Left colon (tissue), 2 donors: ENCODE data around the gene ZNF507. TPM values are rescaled to one million over a fixed set of nuclear protein-coding genes. Genes with fewer than 3 reads are reported as not detected.
A peak's percentile ranks its signal among the peaks of the same experiment; 100 is the strongest.
"Not testable (repeated sequence)": the region's sequence is repeated elsewhere in the genome, so short reads cannot be mapped to it uniquely, and the experiment has no call there.

ENCODE experiments used
- ATAC-seq: fragments of 200-7000 bp; cut with Tn5 transposase; one replicate; pipeline ENCODE4 v1.9.1; 2020; ENCODE audit warnings: mild to moderate bottlenecking, moderate library complexity
- DNase-seq, 2 donors: peaks; one replicate each; pipeline ENCODE4 v3.0.0-alpha.2; 2020
- intact Hi-C, 2 donors: fragments of 100-400 bp; cut with DNase I in 1 of 2; cut with micrococcal nuclease in 1 of 2; formaldehyde crosslinking; loops; one replicate each; pipeline versions ENCODE4 v1.11.2 to v1.14.0; 2022; cut with DNase I, micrococcal nuclease
- total RNA-seq, 2 donors: library from RNA; stranded (reverse); fragmentation: NEBNext Ultra II Directional; extraction: Animal tissue kit (Norgen Biotek cat#: 25700); gene quantifications; one replicate each; pipeline ENCODE4 v1.2.1, GENCODE V29; 2021
- donor health status: DM: no; HTN: no; CAD: no.
- donor health status: DM: yes; HTN: yes; CAD: no.

ZNF507 gene
- total RNA-seq, 2 donors from 2014 or later = 18.4 to 20.0 TPM

DNA sequence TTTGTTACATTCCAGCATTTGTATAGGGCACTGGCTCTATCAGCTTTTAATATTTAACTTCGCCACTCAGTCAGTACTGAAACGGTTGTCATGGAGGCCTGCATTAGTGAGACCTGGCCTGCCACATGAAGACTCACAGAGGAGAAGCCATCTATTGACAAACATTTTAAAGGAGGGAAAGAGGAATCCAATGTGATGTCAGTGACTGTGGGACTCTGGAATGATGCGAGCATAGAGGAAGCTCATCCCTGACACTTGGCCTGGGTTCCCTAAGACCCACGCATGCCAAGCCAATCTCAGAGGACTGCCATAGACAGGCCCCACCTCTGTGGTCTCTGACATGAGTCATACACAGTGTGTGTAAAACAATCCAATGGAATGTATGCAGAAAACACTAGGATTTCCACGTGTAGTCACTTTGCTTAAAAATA, 52.3 kb downstream of the ZNF507 start:
- intact Hi-C loops = no loop called here
- ATAC-seq (no peak), DNase-seq (no peak)

DNA sequence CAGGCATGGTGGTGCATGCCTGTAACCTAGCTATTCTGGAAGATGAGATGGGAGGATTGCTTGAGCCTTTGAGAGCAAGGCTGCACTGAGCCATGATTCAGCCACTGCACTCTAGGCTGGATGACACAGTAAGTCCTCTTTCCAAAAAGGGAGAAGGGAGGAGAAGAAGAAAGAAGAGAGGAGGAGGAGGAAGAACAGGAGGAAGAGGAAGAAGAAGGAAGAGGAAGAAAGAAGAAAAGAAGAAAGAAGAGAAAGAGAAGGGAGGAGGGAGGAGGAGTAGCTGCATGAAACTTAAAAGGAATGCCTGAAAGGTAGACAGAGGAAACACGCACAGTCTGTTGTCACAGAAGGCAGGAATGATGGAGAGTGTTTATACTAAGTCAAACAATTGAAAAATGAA, 56.6 kb downstream of the ZNF507 start:
- intact Hi-C loops = loop anchor here in 1 of 2 donors (10.0 kb wide), 1 partner anchor 57 kb away; the partner anchor contains the start of gene ZNF507
- no peak for DNase-seq
- ATAC-seq = no peak

- intact Hi-C loops = loop anchor here in 1 of 2 donors (10.0 kb wide), 1 partner anchor 59 kb away; the partner anchor contains the start of gene ZNF507
- ATAC-seq (no peak), DNase-seq (no peak)
Observed at GRCh38 chr19:32403291-32403995, 58.0 kb downstream of the ZNF507 start.

DNA sequence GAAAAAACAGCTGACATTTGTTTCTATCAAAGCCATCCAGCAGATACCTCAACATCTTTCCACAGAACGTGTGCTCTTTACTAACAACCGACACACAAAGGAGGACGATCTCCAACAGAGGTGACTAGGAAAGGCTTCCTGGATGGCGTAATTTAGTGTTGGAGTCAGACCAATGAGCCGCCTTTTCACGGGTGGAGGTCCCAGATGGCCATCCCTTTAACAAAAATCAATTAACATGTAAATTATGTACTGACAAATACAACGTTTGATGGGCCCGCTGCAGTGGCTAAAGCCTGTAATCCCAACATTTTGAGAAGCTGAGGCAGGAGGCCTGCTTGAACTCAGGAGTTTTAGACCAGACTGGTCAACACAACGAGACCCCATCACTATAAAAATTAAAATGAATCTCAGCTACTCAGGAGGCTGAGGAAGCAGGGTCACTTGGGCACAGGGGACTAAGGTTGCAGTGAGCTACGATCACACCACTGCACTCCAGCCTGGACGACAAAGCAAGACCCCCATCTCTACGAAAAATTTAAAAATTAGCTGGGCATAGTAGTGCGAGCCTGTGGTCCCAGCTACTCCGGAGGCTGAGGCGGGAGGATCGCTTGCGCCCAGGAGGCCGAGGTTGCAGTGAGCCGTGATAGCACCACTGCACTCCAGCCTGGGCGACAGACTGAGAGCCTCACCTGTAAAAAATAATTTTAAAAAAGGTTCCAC, 59.0 kb downstream of the ZNF507 start:
- ATAC-seq (no peak), DNase-seq (peak; percentile 29)
- intact Hi-C loops = loop anchor here in 1 of 2 donors (10.0 kb wide), 1 partner anchor 60 kb away; the partner anchor contains the start of gene ZNF507

DNA sequence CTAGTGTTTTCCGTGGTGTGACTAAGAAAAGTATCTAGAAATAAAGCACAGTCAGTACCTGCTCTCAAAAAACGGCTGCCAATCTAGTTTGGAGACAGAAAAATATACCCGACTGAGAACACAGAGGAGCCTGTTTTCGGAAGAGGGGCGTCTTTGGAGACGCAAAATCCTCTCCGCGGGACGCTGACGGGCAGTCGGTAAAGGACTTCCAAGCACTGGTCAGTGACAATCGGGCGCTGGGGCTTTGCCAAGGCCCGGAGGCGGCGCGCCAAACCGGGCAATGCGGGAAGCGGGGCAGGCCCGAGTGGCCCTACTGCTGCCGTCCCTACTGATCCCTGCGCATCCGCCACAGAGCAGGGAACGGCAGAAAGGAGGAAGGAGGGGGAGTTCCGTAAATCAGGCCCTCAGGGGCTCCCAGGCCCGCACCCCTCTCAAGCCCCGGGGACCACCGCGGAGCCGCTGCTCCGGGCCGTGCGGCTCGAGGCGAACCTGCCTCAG, 59.6 kb downstream of the ZNF507 start:
- DNase-seq (peak; percentile 38 to 71), ATAC-seq (peak; percentile 57)
- intact Hi-C loops = loop anchor here in 1 of 2 donors (10.0 kb wide), 1 partner anchor 60 kb away; the partner anchor contains the start of gene ZNF507

GRCh38 chr19:32405431-32406160, 60.2 kb downstream of the ZNF507 start, which contains the start of gene DPY19L3:
Gene DPY19L3, plus strand, starts transcription at chr19:32405770. Its CDS starts 2,484 bp downstream, at chr19:32408254.
- peak; percentile 95 to 98 for DNase-seq
- intact Hi-C loops = loop anchor here in 1 of 2 donors (10.0 kb wide), 1 partner anchor 61 kb away; the partner anchor contains the start of gene ZNF507
- ATAC-seq = peak; percentile 98

DNA sequence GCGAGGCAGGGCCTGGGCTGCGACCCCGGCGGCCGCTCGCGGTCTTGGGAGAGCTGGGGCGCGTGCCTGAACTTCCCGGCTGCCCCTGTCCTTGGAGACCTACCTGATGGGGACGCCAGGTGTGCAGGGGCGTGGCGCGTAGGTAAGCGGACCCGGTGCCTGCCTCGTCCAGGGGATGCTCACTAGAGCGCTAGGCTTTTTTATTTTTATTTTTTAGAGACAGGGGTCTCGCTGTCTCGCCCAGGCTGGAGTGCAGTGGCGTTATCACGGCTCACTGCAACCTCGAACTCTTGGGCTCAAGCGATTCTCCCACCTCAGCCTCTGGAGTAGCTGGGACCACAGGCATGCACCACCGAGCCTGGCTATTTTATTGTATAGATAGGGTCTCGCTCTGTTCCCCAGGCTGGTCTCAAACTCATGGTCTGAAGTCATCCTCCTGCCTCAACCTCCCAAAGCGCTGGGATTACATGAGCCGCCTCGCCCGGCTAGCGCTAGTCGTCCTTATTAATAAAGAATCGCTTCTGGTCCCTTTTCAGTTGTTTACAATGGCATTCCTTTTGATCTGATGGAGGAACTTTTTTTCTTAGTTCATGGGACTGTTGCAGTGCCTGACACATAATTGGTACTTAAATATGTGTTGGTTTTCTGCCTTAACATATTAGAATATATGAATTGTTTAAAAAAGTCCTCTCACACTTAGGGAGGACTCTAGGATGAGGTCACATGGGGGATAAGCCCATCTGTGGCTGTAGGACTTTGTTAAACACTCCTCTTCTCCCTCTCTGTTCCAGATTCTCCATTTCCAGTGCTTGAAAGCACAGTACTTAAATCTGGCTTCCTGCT, 61.0 kb downstream of the ZNF507 start:
- no peak for ATAC-seq
- no peak for DNase-seq
- intact Hi-C loops = loop anchor here in 1 of 2 donors (10.0 kb wide), 1 partner anchor 62 kb away; the partner anchor contains the start of gene ZNF507

- intact Hi-C loops = loop anchor here in 1 of 2 donors (10.0 kb wide), 1 partner anchor 62 kb away; the partner anchor contains the start of gene ZNF507
- no peak for DNase-seq
- ATAC-seq = no peak
Observed at GRCh38 chr19:32407004-32407992, 61.9 kb downstream of the ZNF507 start.

DNA sequence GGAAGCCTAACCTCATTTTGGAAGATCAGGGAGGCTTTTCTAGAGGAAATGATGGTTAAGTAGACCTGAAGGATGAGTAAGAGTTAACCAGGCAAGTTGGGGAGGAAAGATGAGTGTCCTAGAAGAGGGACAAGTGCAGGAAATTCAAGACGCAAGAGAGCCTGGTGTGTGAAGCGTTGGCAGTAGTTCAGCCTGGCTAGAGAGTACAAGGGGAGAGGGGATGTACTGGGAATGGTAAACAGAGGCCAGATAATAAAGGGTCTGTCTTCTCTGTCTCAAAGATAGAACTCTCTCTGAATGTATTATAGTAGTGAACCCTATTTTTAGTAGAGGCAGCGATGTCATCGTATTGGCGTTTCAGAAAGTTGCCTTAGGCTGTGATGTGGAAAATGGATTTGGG, 69.8 kb downstream of the ZNF507 start:
- no peak for ATAC-seq
- no peak for DNase-seq
- intact Hi-C loops = no loop called here

GRCh38 chr19:32415669-32416068, 70.3 kb downstream of the ZNF507 start:
- DNase-seq = no peak
- intact Hi-C loops = no loop called here
- no peak for ATAC-seq

- ATAC-seq = no peak
- DNase-seq = no peak
- intact Hi-C loops = no loop called here
Observed at GRCh38 chr19:32416749-32417456, 71.5 kb downstream of the ZNF507 start.

- intact Hi-C loops = no loop called here
- ATAC-seq (no peak), DNase-seq (no peak)
Observed at GRCh38 chr19:32418155-32418554, 72.7 kb downstream of the ZNF507 start.

DNA sequence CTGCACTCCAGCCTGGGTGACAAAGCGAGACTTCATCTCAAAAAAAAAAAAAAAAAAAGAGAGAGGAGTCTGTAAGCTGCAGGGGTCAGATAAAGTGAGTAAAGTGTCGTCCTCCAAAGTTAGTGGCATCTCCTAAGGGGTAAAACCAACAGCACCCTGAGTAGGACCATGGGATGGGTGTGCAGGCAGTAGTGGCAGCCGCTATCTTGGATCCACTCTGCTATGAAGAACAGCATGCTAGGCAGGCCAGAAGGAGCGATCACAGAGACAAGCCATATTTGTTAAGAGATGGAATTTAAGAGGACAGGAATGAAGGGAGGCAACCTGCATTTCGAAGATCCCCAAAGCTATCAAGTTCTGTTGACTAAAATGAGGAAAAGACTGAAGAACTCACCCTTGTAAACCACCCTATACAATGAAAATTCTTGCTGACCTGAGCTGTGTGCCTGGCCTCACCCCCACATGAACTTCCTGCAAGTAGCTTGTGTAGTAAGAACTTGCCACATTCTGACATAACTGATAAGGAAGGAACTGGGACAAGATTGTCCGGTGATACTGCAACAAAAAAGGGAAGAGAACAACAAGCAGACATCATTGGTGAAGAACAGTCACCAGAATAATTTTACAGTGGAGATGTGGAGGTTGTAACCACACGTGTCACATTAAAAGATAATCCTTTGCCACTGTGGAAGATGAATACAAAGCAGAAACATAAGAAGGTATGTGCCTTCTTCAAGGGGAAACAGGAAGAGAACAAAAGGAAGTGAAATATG, 76.4 kb downstream of the ZNF507 start:
- no peak for ATAC-seq
- intact Hi-C loops = no loop called here
- no peak for DNase-seq

DNA sequence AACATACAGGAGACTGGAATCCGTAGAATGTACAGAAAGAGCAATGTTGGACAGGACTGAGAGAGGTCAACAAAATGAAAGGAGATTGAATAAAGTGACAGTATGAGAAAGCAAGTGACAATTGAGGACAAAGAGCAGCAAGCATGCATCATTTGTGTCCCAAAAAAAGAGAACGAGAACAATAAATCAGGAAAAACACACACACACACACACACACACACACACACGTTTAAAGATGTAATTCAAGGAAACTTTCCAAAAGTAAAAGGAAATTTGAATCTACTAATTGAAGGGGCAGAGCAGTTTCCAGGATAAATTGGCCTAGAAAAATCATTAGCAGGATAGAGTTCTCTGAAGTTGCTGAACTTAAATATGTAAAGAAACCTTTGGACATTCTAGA, 77.0 kb downstream of the ZNF507 start:
- no peak for ATAC-seq
- no peak for DNase-seq
- intact Hi-C loops = no loop called here

DNA sequence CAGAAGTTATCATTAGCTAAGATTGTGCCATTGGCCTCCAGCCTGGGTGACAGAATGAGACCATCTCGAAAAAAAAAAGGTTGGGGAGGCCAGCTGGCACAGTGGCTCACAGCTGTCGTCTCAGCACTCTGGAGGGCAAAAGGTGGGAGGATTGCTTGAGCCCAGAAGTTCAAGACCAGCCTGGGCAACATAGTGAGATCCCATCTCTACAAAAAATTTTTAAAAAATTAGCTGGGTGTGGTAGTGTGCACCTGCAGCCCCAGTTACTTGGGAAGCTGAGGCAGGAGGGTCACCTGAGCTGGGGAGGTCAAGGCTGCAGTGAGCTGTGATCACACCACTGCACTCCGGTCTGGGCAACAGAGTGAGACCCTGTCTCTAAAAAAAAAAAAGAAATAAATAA, 78.5 kb downstream of the ZNF507 start:
- intact Hi-C loops, DNase-seq, ATAC-seq: not testable (repeated sequence)
